SHP77 treated with DMSO at 0.1 percent for 48 hours (cell line): Measurements from ENCODE around the gene PRND.
"Not testable (repeated sequence)": the region's sequence is repeated elsewhere in the genome, so short reads cannot be mapped to it uniquely, and the experiment has no call there.

ENCODE experiments used
- DNase-seq: peaks from one replicate; lab custom pipeline; 2025; lab: John Stamatoyannopoulos, UW

The PRND gene

GRCh38 chr20:4737857-4738627, 16.3 kb downstream of the PRND start:
- no peak for DNase-seq

DNA sequence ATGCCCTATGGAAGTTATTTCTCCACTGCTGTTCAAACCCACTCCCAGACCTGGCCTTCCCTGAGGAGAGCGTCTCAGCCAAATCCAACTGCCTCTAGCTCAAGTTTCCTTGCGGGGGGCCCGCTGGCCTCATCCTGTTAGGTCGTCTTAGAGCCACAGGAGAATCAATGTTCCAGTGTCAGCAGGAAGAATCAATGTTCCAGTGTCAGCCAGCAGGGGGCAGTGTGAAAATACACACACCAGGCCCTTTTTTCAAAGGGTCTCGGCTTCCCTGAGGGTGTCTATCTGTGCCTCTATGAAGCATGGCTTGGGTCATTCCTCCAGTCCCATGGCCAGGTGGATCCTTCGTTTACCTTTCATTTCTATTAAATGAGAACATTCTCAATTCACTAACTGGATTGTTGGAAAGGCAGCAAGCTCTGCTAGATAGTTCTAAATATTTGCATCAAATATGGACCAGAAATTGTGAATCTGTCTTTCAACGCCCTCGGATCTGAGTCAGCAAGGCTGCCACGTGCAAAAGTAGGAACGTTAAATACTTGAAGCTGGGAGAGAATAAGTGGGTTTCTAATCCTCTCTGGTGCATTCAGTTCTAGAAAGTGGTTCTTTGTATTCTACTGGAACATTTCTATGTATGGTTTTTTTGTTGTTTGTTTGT, 19.2 kb downstream of the PRND start:
- peak; percentile 32 for DNase-seq

DNA sequence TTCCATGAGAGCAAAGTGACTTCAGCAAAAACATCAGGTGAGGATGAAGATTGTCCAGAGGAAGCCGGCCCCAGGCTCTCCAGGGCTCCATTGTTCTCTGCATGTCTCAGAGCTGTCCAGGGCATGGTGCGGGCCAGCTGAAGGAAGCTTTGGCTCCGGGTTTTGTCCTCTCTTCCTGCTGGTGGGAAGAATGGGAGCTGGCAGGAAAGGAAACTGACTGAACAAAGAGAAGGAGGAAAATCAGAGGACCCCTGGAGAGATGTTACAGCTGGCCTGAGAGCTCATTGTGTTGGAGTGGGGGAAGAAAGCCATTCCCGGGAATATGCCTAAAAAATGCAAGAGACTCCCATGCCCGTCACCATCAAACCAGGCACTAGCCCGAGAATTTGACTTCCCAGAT, 27.1 kb downstream of the PRND start:
- DNase-seq, result no peak

DNA sequence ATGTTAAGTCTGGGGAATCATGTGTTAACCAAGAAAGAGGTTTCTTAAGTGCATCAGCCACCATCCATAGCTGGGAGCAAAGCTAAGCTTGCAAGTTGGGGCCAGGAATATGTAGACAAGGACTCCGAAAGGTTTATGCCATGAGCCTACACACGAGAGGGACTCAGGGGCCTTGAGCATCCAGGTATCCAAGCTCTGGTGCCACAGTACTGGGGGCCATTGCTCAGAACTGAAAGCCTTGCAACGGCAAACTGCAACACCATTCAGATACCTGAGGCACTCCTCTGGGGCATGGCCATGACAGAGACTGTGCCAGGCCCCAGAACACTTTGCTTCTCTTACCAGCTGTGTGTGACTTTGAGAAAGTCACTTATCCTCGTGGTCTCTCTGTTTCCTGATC, 27.6 kb downstream of the PRND start:
- no peak for DNase-seq

DNA sequence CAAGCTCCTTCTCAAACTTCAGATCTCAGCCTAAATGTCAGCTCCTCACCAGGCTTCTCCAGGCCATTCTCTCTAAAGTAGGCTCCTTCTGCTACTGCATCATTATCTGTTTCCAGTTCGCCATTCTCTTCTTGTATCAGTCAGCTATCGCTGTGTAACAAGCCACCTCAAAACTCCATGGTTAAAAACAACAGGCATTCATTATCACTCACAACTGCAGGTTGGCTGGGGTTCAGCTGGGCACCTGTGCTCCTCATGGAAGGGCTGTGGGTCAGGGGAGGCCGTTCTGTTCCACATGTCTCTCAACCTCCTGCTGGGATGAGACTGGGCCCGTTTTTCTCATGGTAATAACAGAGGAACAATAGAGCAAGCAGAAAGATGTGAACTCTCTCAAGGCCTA, 28.7 kb downstream of the PRND start:
- DNase-seq, result no peak

DNA sequence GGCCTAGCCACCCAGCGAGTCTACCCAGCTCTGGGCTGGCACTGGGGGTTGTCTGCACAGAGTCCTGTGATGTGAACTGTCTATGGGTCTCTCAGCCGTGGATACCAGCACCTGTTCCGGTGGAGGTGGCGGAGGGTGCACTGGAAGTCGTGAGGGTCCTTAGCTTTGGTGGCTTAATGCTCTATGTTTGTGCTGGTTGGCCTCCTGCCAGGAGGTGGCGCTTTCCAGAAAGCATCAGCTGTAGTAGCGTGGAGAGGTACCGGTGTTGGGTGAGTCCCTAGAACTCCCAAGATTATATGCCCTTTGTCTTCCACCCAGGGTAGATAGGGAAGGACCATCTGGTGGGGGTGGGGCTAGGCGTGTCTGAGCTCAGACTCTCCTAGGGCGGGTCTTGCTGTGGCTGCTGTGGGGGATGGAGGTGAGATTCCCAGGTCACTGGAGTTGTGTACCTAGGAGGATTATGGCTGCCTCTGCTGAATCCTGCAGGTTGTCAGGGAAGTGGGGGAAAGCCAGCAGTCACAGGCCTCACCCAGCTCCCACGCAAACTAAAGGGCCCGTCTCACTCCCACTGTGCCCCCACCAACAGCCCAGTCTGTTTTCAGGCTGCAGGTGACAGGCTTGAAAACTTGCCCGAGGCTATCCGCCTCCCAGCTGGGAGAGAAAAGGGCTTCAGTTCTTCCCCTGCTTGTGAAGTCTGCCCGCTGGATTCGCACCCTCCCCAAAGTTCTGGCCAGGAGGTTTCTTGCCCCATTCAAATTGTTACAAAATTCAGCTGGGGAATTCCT, 37.6 kb downstream of the PRND start:
- DNase-seq, result not testable (repeated sequence)

- DNase-seq, result no peak
Observed at GRCh38 chr20:4763261-4763660, 41.6 kb downstream of the PRND start.

- DNase-seq, result no peak
Observed at GRCh38 chr20:4763723-4764510, 42.2 kb downstream of the PRND start.

- DNase-seq, result no peak
Observed at GRCh38 chr20:4764805-4765204, 43.1 kb downstream of the PRND start.

DNA sequence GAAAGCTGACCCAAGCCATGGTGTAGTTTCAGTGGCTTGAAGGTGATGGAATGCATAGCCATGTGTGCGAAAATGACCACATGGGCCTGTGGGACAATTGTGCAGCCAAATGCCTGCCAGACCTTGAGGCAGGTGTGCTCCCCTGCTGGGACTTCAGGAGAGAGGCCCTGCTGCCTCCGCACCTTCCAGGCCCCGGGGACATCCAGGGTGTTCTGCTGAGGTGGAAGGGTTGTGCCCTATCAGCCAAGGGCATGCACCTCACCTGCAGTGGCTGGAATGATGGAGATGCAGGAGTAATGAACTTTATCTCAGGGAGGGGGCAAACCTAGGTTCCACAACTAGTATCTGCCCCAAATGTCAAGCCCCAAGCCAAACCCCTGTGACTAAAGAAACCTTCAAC, 44.0 kb downstream of the PRND start:
- DNase-seq, result no peak

GRCh38 chr20:4766631-4767030, 44.9 kb downstream of the PRND start:
- no peak for DNase-seq

GRCh38 chr20:4767084-4767483, 45.4 kb downstream of the PRND start:
- no peak for DNase-seq

GRCh38 chr20:4769328-4769727, 47.6 kb downstream of the PRND start:
- DNase-seq, result no peak

GRCh38 chr20:4770026-4770425, 48.3 kb downstream of the PRND start:
- no peak for DNase-seq

DNA sequence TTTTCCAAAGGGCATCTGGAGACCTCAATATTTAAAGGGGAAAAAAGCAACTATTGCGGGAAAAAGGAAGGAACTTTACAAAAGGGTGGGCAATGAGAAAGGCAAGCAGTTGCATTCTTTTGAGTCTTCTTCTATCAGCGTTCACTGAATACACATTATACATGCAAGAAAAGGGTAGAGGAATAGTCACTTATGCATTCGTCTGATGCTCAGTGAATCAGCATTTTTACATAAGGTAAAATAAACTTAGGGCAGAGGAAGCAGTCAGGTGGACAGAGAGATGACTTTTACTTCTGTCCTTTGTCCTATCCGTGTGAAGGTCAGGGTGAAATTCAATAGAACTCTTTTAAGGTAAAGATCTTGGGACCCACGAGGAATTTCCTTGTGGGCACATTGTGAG, 49.3 kb downstream of the PRND start:
- DNase-seq, result no peak

DNA sequence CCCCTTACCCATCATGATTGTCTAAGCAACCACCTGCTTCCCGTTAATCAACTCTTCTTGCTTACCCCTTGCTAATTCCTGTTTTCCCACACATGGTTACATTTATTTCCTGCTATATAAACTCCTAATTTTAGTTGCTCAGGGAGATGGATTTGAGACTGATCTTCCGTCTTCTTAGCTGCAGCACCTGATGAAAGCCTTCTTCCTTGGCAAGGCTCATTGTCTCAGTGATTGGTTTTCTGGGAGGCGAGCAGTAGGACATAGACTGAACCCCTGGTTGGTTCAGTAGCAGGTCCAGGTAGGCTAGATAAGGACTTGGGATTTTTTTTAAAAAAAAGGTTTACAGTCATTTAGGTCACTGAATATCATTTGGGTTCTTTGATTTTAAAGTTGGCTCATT, 50.4 kb downstream of the PRND start:
- DNase-seq, result no peak

DNA sequence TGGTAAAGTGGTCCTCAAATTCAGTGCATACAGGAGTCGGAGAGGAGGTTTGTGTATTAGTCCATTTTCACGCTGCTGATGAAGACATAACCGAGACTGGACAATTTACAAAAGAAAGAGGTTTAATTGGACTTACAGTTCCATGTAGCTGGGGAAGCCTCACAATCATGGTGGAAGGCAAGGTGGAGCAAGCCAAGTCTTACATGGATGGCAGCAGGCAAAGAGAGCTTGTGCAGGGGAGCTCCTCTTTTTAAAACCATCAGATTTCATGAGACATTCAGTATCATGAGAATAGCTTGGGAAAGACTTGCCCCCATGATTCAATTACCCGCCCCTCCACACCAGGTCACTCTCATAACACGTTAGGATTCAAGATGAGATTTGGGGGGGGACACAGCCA, 51.3 kb downstream of the PRND start:
- not testable (repeated sequence) for DNase-seq

GRCh38 chr20:4773736-4774135, 52.0 kb downstream of the PRND start:
- no peak for DNase-seq

DNA sequence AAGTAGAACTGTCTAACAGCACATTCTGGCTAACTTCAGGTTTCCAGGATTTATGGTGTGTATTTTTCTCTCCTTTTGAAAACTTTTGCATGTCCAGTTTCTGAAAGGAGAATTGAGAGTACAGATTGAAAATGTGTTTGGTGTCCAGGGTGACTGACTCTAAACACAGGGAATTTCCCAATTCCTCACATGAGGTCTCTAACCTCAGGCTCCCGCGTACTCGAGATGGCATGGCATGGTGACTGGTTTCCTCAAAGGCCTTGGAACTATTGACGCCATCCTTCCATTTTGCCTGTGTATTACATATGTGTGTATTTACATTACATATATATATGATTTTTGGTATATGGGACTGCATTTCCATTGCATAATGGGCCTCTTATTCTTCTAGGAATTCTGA, 52.5 kb downstream of the PRND start:
- no peak for DNase-seq

- DNase-seq, result no peak
Observed at GRCh38 chr20:4775322-4776078, 53.8 kb downstream of the PRND start.

- no peak for DNase-seq
Observed at GRCh38 chr20:4776079-4776630, 54.4 kb downstream of the PRND start.
